NCI-H1105 (cell line): ENCODE measurements around the gene XPR1.
"Not testable (repeated sequence)": the region's sequence is repeated elsewhere in the genome, so short reads cannot be mapped to it uniquely, and the experiment has no call there.

Experiments used
- DNase-seq: peaks from one replicate; lab custom pipeline; 2025; lab: John Stamatoyannopoulos, UW

Gene XPR1

DNA sequence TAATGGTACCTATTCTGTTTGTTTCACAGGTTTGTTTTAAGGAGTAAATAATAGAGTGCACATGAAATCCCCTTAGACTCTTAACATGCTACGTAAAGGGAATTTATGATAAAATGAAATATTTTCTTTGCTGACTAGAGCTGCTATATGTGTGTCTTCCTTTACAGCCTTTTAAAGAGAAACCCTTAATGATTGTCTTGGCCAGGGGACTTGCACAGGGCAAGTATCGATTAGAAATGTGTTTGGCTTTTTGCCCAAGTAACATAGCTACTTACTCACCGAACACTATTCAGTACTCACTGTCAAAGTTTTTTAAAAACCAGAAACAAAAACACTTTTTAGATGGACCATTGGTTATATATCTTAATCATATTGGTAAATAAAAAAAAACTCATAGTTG, 209.6 kb downstream of the XPR1 start:
- no peak for DNase-seq

DNA sequence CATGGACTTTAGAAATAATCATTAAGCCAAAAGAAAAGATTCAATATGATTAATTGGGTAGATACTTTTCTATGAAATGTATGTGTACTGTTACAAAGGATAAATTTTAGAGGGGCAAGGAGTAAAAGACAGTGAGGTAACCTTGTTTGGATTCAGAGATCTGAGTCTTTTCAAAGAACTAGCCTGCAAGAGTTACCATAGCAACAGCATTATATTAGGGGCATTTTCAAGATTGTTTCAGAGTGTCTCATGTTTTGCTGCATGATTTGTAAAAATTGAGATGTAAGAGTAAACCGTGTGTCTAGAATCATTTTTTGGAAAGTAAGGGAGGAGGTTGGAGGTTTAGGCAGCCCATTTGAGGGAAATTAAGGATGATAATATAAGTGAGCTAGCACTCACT, 210.2 kb downstream of the XPR1 start:
- no peak for DNase-seq

DNA sequence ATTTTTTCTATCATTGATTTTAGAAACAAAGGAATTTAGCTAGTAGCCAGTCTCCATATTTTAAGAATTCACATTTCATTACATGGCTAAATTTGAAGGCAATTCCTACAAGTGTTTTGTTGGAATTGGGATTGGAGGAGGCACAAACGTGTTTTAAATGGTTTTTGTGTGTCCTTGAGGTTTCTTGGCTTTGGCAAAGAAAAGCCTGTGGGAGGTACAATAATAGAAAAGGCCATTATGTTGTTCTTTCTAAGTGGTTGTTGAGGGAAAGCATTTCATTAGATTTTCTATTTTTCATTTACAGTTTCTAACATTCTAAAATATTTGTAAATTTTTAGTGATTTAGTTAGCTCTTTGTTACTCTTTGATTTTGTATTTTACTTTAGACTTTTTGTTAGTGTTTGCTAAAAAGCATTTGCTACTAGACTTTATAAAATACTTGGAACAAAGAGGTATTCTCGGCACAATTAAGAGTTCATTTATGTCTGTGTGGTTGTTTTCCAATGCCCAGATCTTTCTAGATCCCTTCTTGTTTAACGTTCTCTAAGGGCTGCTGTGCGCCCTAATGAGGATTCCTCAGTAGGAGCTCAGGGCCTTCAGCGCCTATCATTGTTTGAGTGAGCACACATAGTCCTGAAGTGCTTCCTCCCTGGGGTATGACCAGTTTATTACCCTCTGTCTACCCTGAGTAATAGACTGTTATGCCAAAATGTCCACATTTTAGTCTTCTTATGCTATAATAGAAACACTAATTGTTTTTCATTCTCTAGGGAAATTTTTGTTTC, 210.9 kb downstream of the XPR1 start:
- no peak for DNase-seq

GRCh38 chr1:180845352-180845751, 213.5 kb downstream of the XPR1 start:
- no peak for DNase-seq

DNA sequence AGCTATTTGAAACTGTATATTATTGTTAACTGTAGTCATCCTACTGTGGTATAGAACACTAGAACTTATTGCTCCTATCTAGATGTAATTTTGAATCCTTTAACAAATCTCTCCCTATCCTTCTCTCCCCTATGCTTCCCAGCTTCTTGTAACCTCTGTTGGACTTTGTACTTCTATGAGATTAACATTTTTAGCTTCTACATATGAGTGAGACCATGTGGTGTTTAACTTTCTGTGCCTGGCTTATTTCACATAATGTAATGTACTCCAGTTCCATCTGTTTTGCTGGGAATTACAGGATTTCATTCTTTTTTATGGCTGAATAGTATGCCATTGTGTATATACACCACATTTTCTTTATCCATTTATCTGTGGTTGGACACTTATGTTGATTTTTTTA, 216.4 kb downstream of the XPR1 start:
- no peak for DNase-seq

DNA sequence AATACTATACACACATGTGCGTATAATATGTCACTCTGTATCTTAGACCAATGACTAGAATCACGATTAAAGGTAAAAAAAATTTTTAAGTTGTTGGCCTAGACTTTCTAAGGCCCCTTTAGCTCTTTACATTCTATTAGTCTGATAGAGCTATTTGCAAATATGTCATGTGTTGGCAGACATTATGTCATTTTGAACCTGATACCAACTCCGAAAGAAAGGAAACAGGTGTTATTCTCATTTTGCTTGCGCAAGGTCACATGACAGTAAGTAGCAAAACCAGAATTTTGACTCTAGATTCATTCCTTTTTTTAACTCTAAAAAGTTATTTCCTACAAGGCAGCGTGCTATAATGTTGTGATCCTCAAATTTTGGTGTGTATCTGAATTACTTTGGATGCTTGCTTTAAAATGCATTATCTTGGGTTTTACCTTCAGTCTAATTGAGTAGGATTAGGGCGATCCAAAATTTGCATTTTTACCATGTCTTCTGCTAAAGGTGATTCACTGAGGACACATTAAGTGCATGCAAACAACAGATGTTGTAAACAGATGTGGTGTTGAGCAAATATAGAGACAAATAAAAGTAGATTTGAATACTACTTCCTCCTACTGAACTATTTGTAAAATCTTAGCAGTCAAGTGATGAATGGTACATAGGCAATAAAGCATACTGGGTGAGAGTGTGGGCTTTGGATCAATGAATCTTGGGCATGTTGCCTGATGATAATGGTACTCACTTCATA, 217.4 kb downstream of the XPR1 start:
- no peak for DNase-seq

DNA sequence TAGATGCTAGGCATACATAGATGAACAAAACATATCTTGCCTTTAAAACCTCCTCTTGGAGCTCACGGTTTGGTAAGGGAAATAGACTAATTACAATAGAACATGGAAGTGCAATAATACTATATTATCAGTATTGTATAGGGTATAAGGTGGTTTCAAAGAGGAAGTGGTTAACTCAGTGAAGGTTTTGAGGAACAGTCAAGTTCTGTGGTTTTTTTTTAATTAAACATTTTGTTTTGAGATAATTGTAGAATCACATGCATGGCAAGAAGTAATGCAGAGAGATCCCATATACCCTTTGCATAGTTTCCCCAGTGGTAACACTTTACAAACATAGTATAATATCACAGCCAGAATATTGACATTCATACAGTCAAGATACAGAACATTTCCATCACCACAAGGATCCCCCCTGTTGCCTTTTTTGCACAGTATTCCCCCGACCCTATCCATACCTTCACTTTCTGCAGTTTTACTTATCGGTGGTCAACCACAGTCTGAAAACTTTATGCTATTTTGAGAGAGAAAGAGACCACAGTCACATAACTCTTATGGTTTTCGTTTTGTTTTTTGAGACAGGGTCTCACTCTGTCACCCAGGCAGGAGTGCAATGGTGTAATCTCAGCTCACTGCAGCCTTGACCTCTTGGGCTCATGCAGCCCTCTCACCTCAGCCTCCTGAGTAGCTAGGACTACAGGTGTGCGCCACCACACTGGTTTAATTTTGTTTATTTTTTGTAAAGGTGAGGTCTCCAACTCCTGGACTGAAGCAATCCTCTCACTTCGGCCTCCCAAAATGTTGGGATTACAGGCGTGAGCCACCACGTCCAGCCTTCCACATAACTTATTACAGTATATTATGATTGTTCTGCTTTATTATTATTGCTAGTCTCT, 220.4 kb downstream of the XPR1 start:
- no peak for DNase-seq

GRCh38 chr1:180854001-180854400, 222.2 kb downstream of the XPR1 start:
- DNase-seq, result no peak

DNA sequence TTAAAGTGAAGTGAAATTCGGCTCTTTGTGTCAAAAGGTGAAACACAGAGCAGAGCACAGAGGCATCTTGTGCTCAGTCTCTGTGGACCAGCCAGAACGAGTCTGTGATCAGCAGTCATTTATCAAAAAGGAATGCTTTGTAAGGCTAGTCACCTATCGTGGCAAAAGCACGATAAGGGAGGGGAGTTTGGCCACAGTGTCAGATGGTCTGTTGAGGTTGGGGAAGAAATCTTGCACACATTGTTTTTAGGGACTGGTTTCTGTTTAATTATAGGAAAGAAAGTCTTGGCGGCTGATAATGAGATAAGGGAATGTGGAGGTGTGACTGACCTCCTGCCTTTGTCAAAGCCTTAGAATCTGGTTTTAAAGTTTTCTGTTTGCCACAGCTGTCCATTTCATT, 222.6 kb downstream of the XPR1 start:
- DNase-seq, result no peak

GRCh38 chr1:180857947-180858725, 226.3 kb downstream of the XPR1 start:
- not testable (repeated sequence) for DNase-seq

DNA sequence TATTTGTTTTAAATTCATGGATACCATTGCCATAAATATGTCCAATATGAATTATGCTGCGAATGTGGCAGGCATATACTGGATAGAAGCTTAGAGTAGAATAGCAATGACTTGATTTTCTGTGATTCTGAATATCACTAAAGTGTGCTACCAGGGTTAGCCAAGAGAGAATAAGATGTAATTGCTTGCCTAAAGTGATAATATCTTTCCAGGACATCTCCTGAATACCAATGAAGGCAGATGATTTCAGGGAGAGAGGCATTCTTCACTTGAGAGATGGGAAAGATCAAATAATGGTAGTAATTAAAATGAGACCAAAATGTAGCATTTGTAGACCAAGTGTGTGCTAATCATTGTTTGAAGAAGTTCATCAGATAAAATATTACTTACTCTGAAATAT, 227.5 kb downstream of the XPR1 start:
- no peak for DNase-seq

DNA sequence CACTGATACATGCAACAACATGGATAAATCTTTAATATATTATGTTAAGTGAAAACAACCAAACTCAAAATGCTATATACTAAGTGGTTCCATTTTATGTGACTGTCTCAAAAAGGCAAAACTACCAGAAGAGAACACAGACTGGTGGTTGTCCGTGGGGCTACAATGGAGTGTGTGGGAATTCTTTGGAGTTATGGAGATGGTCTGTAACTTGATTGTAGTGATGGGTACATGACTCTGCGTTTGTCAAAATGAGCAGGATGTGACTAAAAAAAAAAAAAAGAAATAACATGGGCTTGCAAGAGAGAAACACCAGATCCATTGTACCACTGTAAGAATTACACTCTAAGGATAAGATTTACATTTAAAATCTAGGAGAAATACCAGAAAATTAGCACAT, 228.7 kb downstream of the XPR1 start:
- DNase-seq, result no peak

- no peak for DNase-seq
Measured at GRCh38 chr1:180862305-180862704, 230.5 kb downstream of the XPR1 start.

DNA sequence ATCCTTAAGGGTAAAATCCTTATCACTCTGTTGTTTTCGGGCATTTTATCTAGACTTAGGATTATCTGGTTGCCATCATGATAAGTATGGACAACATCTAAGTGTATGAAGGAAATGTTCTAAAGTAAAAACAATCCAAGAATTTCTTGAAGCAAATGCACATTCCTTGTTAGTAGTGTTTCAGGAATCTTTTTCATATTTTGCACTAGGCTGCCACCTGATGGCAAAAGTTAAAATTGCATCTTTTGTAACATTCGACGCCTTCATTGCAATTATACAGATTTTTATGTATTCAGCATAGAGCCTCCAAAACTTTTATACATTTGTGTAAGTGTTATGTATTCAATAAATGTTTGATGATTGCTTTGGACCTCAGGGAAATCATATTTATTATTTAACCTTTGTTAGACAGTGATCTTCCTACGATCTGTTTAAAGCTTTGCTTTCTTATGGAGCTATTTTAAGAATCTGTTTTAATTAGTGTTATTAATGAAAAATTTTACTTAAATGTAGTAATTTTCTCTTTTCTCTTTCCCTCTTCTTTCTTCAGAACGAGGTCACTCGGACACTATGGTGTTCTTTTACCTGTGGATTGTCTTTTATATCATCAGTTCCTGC, 231.4 kb downstream of the XPR1 start:
- DNase-seq, result peak; percentile 31

DNA sequence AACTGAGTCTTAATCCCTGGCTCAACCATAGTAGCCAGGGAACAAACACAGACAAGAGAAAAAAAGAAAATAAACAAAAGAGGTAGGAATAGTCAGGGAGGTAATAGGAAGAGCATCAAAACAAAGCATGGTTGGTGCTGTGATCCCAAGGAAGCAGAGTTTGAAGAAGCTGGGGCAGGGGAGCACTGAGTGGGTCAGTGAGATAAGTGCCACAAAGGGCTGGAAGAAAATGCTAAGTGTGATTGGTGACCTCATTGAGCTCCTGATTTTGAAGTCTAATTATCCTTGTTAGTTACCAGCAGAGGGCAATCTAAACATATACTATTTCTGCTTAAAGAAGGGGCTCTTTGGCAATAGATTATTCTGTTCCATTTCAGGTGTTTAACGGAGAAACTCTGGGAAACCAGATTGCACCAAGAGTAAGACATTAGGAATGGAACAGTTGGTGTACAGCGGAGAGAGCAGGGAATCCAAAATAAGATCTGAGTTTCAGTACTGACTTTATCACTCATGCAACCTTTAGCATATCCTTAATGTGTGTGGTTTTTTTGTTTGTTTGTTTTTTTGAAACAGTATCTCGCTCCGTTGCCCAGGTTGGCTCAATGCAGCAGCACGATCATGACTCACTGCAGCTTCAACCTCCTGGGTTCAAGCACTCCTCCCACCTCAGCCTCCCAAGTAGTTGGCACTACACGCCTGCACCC, 250.1 kb downstream of the XPR1 start:
- DNase-seq, result peak; percentile 45

- DNase-seq, result no peak
Measured at GRCh38 chr1:180884588-180885300, 252.9 kb downstream of the XPR1 start.

DNA sequence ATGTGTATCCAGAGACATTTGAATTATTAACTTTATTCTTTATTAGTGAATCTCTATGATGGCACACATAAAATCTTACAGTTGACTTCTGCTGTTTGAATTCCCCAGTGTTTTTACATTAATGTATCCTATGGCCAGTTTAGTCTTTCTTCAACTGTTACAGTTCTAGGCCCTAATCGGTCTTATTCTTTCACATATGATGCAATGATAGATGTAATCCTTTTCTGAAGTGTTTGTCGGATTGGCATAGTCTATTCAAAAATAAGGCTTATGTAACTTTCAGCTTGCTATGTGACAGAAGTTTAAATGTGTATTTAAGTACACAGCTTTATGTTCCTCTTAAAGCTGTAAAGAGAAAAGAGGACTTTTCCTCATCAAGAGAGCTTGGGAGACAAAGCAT, 254.5 kb downstream of the XPR1 start:
- DNase-seq, result no peak

DNA sequence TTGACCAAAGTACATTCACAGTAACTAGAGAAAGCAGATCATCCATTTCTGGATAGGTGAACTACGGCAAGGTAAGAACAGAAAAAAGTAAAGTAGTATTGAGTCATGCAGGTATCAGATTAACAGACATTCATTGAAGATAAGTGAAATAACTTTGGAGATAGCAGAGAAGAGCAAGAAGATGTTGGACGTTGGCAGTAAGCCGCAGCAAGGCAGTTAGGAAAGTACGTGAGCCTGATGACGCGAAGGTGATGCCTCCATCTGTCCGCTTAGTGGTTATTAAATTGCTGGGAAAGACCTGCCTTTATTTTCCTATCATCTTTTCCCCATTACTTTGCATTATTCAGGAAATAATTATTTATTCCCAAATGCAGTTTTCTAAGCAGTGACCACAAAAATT, 256.0 kb downstream of the XPR1 start:
- DNase-seq, result no peak

GRCh38 chr1:180888870-180889269, 257.0 kb downstream of the XPR1 start:
- DNase-seq, result no peak

DNA sequence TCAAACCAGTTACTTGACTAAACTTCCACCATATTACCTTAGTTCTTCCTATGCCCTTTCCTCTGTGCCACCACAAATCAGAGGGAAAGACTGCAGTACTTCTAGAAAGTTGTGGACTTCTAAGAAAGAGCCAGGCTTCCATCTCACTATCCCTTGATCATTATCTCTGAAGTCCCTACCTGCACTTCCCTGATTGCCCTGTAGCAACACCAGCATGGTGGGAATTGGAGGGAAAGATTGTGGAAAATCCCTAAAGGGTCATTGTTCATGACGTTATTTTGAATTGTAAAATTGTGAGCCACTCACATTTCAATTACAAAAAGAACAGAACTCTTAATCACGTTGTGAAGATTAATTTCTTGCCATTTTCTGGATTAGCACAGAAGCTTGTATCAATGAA, 257.5 kb downstream of the XPR1 start:
- DNase-seq, result no peak
